Measurements from ENCODE around the gene REEP6. TPM values are rescaled to one million over a fixed set of nuclear protein-coding genes. Genes with fewer than 3 reads are reported as not detected.

The REEP6 gene
- total RNA-seq, result 118 TPM

GRCh38 chr19:1491114-1491848 lies at the start of gene REEP6:
TSS of gene REEP6 (plus strand) at chr19:1491181. CDS start at chr19:1491270, 89 bp downstream.
- ATAC-seq (no peak), DNase-seq (ENCODE audit: low spot score) (peak; percentile 62)

DNA sequence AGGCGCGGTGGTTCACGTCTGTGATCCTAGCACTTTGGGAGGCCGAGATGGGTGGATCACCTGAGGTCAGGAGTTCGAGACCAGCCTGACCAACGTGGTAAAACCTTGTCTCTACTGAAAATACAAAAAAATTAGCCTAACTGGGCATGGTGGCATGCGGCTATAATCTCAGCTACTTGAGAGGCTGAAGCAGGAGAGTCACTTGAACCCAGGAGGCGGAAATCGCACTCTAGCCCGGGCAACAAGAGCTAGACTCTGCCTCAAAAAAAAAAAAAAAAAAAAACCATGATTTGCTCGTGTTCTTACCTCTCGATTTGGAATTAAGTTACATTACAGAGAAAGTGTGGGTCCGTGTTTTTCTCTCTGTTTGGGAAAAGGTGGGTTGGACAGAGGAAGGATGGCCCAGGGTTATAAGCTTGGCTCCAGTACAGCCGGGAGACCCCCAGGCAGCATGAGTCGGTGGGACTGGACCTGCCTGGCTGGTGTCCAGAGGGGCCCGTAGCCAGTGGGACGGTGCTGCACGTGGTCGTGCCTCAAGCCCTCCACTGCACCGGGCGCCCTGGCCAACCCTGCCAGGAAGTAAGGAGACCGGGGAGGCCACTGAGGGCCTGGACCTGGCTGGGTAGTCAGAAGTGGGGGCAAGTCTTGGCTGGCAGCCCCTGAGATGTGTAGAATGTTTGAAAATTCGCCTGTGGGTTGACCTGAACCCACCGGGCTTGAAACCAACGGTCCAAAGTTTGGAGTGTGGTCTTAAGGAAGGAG lies 49.1 kb upstream of the REEP6 start:
- DNase-seq (ENCODE audit: low spot score) (no peak), ATAC-seq (no peak)

- DNase-seq (ENCODE audit: low spot score) (no peak), ATAC-seq (peak; percentile 93)
These were observed 45.6 kb upstream of the REEP6 start for GRCh38 chr19:1445185-1445931.

GRCh38 chr19:1445932-1446712 lies 44.9 kb upstream of the REEP6 start:
- no peak for ATAC-seq
- no peak for DNase-seq (ENCODE audit: low spot score)

DNA sequence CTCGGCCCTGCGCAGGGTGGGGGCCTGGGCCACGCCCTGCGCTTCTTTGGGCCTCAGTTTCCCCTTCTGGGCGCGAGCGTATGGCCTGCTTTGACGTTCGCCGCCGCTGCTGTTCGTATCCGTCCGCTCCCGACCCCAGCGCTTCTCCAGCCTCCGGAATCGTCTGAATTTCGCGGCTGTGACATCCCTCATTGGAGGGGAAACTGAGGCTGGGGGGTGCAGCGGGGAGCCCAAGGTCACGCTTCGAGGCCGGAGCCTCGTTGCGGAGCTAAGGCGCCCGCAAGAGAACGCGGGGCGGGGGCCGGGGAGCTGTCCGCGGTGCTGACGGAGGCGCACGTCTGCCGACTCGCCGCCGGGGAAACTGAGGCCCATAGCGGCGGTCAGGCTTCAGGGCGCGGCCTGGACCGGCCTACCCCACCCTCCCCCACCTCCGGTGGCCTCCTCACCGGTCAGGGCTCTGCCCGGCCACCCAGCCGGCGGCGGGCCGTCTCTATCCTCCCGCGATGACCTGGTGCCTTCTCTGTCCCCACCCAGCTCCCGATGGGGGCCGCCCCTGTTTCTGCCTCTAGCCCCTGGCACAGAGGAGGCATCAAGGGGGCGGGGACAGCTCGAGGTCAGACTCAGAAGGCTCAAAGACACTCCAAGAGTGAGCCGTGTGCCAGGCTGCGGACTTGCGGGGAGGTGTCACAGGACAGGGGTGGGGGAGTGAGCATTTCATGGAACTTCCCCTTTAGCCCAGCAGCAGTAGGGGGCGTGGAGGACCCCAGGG lies 44.1 kb upstream of the REEP6 start:
- no peak for ATAC-seq

DNA sequence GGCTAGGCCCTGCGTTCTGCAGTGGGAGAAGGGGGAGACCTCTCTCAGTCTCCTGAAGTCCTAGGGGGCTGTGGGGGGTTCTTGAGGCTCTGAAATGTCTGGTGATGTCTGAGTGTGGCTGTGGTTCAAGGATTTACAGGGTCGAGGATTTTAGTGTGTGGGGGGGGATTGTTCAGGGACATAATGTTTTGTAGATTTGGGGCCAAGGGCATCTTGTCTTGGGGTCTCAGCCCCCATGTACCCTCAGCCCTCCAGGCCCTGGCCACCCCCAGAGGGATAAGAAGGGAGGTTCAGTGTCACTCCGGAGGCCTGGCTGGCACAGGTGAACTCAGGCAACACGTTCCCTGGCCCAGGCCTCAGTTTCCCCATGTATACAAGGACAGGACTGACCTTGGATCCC lies 43.5 kb upstream of the REEP6 start:
- DNase-seq (ENCODE audit: low spot score) (no peak), ATAC-seq (no peak)

More for the DNA sequence above, 44.1 kb upstream of the REEP6 start:
- DNase-seq (ENCODE audit: low spot score), result no peak

DNA sequence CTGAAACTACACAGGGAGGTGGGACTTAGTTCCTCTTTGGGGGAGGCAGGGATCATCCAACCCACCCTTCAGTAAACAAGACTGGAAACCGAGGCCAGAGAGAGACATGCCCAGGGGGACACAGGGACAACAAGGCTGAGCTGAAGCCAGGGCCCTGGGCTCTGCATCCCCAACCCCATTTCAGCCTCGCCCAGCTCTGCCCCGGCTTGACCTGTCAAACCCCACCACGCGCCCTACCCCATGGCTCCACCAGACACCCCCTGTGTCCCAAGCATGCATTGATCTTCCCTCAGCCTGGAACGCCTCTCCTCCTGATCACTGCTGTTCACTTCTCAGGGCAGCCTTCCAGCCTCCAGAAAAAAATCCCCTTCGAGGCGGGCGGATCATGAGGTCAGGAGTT lies 43.0 kb upstream of the REEP6 start:
- no peak for DNase-seq (ENCODE audit: low spot score)
- no peak for ATAC-seq

- DNase-seq (ENCODE audit: low spot score), result no peak
- no peak for ATAC-seq
These were observed 41.2 kb upstream of the REEP6 start, which contains the start of gene APC2 for GRCh38 chr19:1449467-1450442. TSS of gene APC2 (plus strand) at chr19:1450121. CDS start at chr19:1453002, 2,881 bp downstream.

DNA sequence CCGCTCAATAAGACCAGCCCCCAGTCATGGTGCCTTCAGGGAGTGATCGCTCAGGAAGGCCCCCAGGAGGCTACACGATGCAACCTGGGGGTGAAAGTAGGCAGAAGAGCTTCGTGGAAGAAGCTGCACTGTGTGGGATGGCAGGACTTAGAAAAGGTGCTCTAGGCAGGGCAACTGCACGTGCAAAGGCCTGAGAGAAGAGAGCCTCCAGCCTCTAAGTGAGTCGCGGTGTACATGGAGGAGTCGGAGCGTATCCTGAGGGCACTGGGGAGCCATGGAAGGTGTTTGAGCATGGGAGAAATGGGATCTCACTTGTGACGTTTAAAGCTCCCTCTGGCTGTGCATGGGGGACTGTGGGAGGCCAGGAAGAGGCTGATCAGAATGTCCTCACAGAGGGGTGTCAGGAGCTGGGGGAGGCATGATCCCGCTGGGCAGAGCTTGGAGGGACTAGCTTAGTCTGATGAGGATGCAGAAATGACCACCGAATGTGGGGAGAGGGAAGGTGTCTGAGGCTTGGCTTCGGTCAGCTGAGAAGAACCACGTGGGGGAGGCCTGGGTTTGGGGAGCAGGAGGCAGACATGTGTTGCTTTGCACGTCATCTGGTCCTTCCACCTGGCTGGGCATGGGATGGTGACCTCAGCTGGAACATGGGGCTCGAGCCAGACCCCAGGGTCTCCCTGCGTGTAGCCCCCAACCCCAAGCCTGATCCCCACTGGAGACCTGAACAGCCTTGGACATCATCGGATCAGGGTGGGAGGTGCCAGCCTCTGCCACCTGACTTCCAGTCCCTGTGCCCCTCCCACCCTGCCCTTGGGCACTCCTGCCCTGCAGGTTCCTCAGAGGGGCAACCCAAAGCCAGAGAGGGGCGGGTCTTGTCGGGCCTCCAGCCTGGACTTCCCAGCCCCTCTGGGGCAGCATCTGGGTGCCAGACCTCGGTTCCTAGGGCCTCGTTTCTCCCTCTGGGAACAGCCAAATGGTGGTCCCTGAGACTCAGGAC lies 39.9 kb upstream of the REEP6 start:
- DNase-seq (ENCODE audit: low spot score), result no peak
- no peak for ATAC-seq

DNA sequence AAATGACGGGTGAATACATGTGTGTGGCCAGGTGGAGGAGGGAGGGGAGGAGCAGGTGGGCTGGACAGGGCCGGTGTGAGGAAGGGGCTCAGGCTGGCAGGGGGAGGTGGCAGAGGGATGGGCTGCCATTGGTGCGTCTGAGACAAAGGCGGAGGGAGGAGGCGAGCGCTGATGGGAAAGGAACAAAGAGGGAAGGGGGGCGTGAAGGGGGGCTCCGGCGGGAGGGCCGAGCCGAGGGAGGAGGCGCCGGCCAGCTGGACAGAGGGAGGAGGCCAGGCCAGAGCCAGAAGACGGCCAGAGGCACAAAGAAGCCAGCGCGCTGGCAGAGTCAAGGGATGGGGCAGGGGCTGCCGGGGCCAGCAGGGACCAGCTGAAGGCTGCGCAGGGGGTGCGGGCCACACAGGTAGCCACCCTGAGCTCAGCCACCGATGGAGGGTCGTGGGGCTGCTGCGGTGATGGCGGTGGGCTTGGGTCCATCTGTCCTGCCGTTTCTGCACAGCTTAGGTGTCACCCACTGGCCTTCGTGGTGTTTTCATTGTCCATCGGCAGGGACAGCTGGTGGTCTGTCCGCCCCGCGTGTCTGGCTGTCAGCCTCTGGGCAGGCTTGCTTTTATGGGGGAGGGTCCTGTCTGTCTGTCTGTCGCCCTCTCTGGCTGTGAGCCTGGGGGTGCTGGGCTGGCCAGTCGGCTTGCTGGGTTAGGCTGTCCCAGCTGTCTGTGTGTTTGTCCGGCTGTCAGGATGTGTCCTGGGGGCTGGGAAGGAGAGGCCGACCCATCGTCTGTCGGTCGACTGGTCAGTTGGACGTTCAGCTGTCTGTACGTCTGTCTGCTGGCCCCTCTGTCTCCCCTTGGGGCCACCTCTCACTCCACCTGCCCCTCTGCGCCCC lies 38.8 kb upstream of the REEP6 start:
- no peak for DNase-seq (ENCODE audit: low spot score)
- no peak for ATAC-seq

DNA sequence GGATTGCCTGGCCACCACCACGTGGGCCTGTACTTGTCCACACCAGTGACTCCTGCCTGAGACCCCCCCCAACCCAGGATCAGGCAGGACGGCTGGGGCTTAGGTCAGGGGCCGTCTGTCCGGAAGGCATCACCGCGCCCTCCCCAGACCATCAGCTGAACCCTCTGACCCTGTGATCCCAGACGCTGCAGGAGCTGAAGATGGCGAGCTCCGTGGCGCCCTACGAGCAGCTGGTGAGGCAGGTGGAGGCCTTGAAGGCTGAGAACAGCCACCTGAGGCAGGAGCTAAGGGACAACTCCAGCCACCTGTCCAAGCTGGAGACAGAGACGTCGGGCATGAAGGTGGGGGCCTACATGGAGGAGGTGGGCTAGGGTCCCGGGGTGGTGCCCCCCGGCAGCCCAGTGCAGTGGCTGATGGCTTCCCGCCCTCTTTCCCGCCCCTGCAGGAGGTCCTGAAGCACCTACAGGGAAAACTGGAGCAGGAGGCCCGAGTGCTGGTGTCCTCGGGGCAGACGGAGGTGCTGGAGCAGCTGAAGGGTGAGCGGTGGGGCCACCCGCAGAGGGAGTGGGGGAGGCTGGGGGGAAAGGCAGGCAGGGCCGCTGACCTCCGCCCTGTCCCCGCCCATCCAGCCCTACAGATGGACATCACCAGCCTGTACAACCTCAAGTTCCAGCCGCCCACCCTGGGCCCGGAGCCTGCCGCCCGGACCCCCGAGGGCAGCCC lies 38.0 kb upstream of the REEP6 start:
- DNase-seq (ENCODE audit: low spot score) (no peak), ATAC-seq (no peak)

GRCh38 chr19:1453525-1454364 lies 37.2 kb upstream of the REEP6 start:
- DNase-seq (ENCODE audit: low spot score) (no peak), ATAC-seq (peak; percentile 34)

GRCh38 chr19:1455002-1455335 lies 36.0 kb upstream of the REEP6 start:
- DNase-seq (ENCODE audit: low spot score) (no peak), ATAC-seq (no peak)

- no peak for DNase-seq (ENCODE audit: low spot score)
- ATAC-seq, result peak; percentile 57
These were observed 35.5 kb upstream of the REEP6 start for GRCh38 chr19:1455336-1456120.
